HG03521 (cell line): ENCODE results near the gene AFG1L.
"Not testable (repeated sequence)": the region's sequence is repeated elsewhere in the genome, so short reads cannot be mapped to it uniquely, and the experiment has no call there.

Experiments used
- ATAC-seq: cut with Tn5 transposase; IDR thresholded peaks from one replicate; pipeline ENCODE4 v1.9.1; 2021; ENCODE audit warnings: mild to moderate bottlenecking, moderate library complexity; ENCODE audit not compliant: unreplicated experiment

AFG1L gene

GRCh38 chr6:108449717-108450116, 154.9 kb downstream of the AFG1L start:
- ATAC-seq: not testable (repeated sequence)

- no peak for ATAC-seq
These were observed 157.0 kb downstream of the AFG1L start for GRCh38 chr6:108451816-108452215.

GRCh38 chr6:108452711-108453195, 157.9 kb downstream of the AFG1L start:
- no peak for ATAC-seq

GRCh38 chr6:108453601-108454185, 158.8 kb downstream of the AFG1L start:
- ATAC-seq: no peak

- no peak for ATAC-seq
These were observed 159.5 kb downstream of the AFG1L start for GRCh38 chr6:108454356-108454755.

GRCh38 chr6:108455688-108456087, 160.8 kb downstream of the AFG1L start:
- ATAC-seq: no peak

GRCh38 chr6:108463784-108464183, 168.9 kb downstream of the AFG1L start:
- ATAC-seq: no peak

- no peak for ATAC-seq
These were observed 169.7 kb downstream of the AFG1L start for GRCh38 chr6:108464418-108465097.

GRCh38 chr6:108465098-108465495, 170.2 kb downstream of the AFG1L start:
- no peak for ATAC-seq

- no peak for ATAC-seq
These were observed 173.5 kb downstream of the AFG1L start for GRCh38 chr6:108468346-108468745.

GRCh38 chr6:108469316-108469715, 174.5 kb downstream of the AFG1L start:
- no peak for ATAC-seq

GRCh38 chr6:108473197-108473596, 178.3 kb downstream of the AFG1L start:
- ATAC-seq: no peak

- no peak for ATAC-seq
These were observed 181.5 kb downstream of the AFG1L start for GRCh38 chr6:108476376-108476775.

- no peak for ATAC-seq
These were observed 182.1 kb downstream of the AFG1L start for GRCh38 chr6:108476847-108477430.

GRCh38 chr6:108482559-108482958, 187.7 kb downstream of the AFG1L start:
- ATAC-seq: no peak

GRCh38 chr6:108484016-108484415, 189.2 kb downstream of the AFG1L start:
- no peak for ATAC-seq

GRCh38 chr6:108489699-108490098, 194.8 kb downstream of the AFG1L start:
- ATAC-seq: no peak

GRCh38 chr6:108492131-108492766, 197.4 kb downstream of the AFG1L start:
- no peak for ATAC-seq

GRCh38 chr6:108494434-108494833, 199.6 kb downstream of the AFG1L start:
- no peak for ATAC-seq

- ATAC-seq: no peak
These were observed 203.0 kb downstream of the AFG1L start for GRCh38 chr6:108497883-108498282.

- no peak for ATAC-seq
These were observed 206.7 kb downstream of the AFG1L start for GRCh38 chr6:108501559-108501958.

GRCh38 chr6:108502832-108503231, 208.0 kb downstream of the AFG1L start:
- ATAC-seq: no peak
